HCT116 (cell line): Measurements from ENCODE around the gene ZNF280C. TPM values are rescaled to one million over a fixed set of nuclear protein-coding genes. Genes with fewer than 3 reads are reported as not detected.

Source experiments
- ATAC-seq: fragments of 200-7000 bp; cut with Tn5 transposase; 2 replicates; pipeline ENCODE4 v1.9.1; 2020; ENCODE audit warnings: mild to moderate bottlenecking, moderate library complexity
- BruUV-seq: library from RNA; stranded (reverse); fragments of 400-500 nt; replicated peaks from 2 replicates; lab custom pipeline; 2021; lab: Mats Ljungman, UMichigan
- CTCF ChIA-PET: fragments of 300-600 bp; sonication (Branson Sonifier 250); formaldehyde crosslinking; loops from one replicate; lab custom pipeline; 2021; ENCODE audit warnings: antibody characterized with exemption; lab: Charles Lee
- POLR2A ChIA-PET: fragments of 300-600, 350-600 bp; sonication (Branson Sonifier 250); formaldehyde crosslinking; loops from one replicate; lab custom pipeline; 2021; ENCODE audit warnings: antibody characterized with exemption; lab: Charles Lee
- RAD21 ChIA-PET, 2 experiments: fragments of 300-600 bp; sonication (Branson Sonifier 250); formaldehyde crosslinking; loops; one replicate each; lab custom pipeline; 2023; ENCODE audit warnings: low total read pairs in 2 of 2; ENCODE audit not compliant: uncharacterized antibody in 2 of 2, unreplicated experiment in 2 of 2, low non-redundant PET in 1 of 2; lab: Charles Lee
- DNase-seq: peaks from one replicate; pipeline ENCODE4 v3.0.0-alpha.2; 2010; ENCODE audit warnings: low read depth, low spot score
- H2AFZ ChIP-seq: fragments of 200-600 bp; shearing (Covaris generic), sonication (generic); 2 replicates; pipeline ENCODE4 v1.6.1; 2017; ENCODE audit warnings: low read depth, mixed run types, mixed read lengths, antibody characterized with exemption, low read length; ENCODE audit not compliant: poor library complexity, severe bottlenecking
- H3K27ac ChIP-seq: 2 replicates; pipeline ENCODE4 v1.5.1; 2012; ENCODE audit warnings: low read depth, low read length
- H3K27me3 ChIP-seq: fragments of 200-600 bp; sonication (generic); 2 replicates; pipeline ENCODE4 v1.6.1; 2016; ENCODE audit warnings: mixed run types, low read length, mixed read lengths; ENCODE audit not compliant: insufficient read depth
- H3K36me3 ChIP-seq, 2 experiments: fragments of 200-500 bp in 1 of 2; fragments of 200-600 bp in 1 of 2; sonication (Bioruptor generic) in 1 of 2; sonication (generic) in 1 of 2; 2 replicates each; pipeline versions ENCODE4 v1.5.1 to v1.6.1; 2014 to 2016; ENCODE audit warnings: low read length in 2 of 2, inconsistent platforms in 1 of 2, mixed read lengths in 1 of 2, mixed run types in 1 of 2; ENCODE audit not compliant: insufficient read depth in 2 of 2, control insufficient read depth in 1 of 2
- H3K4me1 ChIP-seq, 2 experiments: fragments of 200-600 bp in 1 of 2; sonication (generic) in 1 of 2; 2 replicates each; pipeline versions ENCODE4 v1.5.1 to v1.6.1; 2012 to 2017; ENCODE audit warnings: low read length in 2 of 2, inconsistent platforms in 1 of 2, mild to moderate bottlenecking in 1 of 2, mixed read lengths in 1 of 2, mixed run types in 1 of 2, moderate library complexity in 1 of 2; ENCODE audit not compliant: insufficient read depth in 2 of 2, control insufficient read depth in 1 of 2
- H3K4me2 ChIP-seq: fragments of 200-600 bp; sonication (generic); 2 replicates; pipeline ENCODE4 v1.6.1; 2017; ENCODE audit warnings: mixed run types, low read length, mixed read lengths
- H3K4me3 ChIP-seq, 2 experiments: fragments of 200-600 bp in 1 of 2; sonication (generic) in 1 of 2; replicated peaks in 1 of 2; 2 replicates each; pipeline ENCODE4 v1.5.1; 2011 to 2016; ENCODE audit warnings: low read length in 2 of 2, control low read depth in 1 of 2, low read depth in 1 of 2, mild to moderate bottlenecking in 1 of 2, mixed read lengths in 1 of 2, mixed run types in 1 of 2
- H3K79me2 ChIP-seq: fragments of 200-600 bp; sonication (generic); 2 replicates; pipeline ENCODE4 v1.6.1; 2017; ENCODE audit warnings: mild to moderate bottlenecking, mixed run types, low read length, moderate library complexity, mixed read lengths; ENCODE audit not compliant: insufficient read depth
- H3K9ac ChIP-seq: fragments of 200-600 bp; sonication (generic); 2 replicates; pipeline ENCODE4 v1.6.1; 2016; ENCODE audit warnings: low read length, mixed read lengths
- H3K9me2 ChIP-seq: fragments of 200-600 bp; sonication (generic), shearing (Covaris generic); 2 replicates; pipeline ENCODE4 v1.6.1; 2017; ENCODE audit warnings: mixed run types, mild to moderate bottlenecking, moderate library complexity; ENCODE audit not compliant: insufficient read depth
- H3K9me3 ChIP-seq, 2 experiments: fragments of 200-500 bp in 1 of 2; fragments of 200-600 bp in 1 of 2; sonication (Bioruptor generic) in 1 of 2; sonication (generic) in 1 of 2; 2 replicates each; pipeline ENCODE4 v1.6.1; 2014 to 2017; ENCODE audit warnings: low read length in 2 of 2, mixed read lengths in 2 of 2, inconsistent platforms in 1 of 2, low read depth in 1 of 2, mild to moderate bottlenecking in 1 of 2, mixed run types in 1 of 2, moderate library complexity in 1 of 2; ENCODE audit not compliant: control insufficient read depth in 1 of 2, insufficient read depth in 1 of 2
- H4K20me1 ChIP-seq: fragments of 200-600 bp; sonication (generic), shearing (Covaris generic); 2 replicates; pipeline ENCODE4 v1.6.1; 2017; ENCODE audit warnings: mixed run types, mild to moderate bottlenecking, moderate library complexity; ENCODE audit not compliant: insufficient read depth
- CBX3 ChIP-seq: IDR thresholded peaks from 2 replicates; pipeline ENCODE4 v1.6.1; 2012; ENCODE audit warnings: low read depth
- CEBPB ChIP-seq: IDR thresholded peaks from 2 replicates; pipeline ENCODE4 v1.6.1; 2012; ENCODE audit warnings: low read depth
- FOSL1 ChIP-seq: IDR thresholded peaks from 2 replicates; pipeline ENCODE4 v1.6.1; 2012; ENCODE audit warnings: low read depth
- POLR2AphosphoS5 ChIP-seq: IDR thresholded peaks from 2 replicates; pipeline ENCODE4 v1.6.1; 2011; ENCODE audit warnings: mild to moderate bottlenecking, low read depth, low read length, moderate library complexity
- SIN3A ChIP-seq: IDR thresholded peaks from 2 replicates; pipeline ENCODE4 v1.6.1; 2012; ENCODE audit warnings: low read depth
- SP1 ChIP-seq: IDR thresholded peaks from 2 replicates; pipeline ENCODE4 v1.6.1; 2012; ENCODE audit warnings: low read depth
- TCF7L2 ChIP-seq: IDR thresholded peaks from 2 replicates; pipeline ENCODE4 v1.7.0; 2011; ENCODE audit warnings: borderline replicate concordance, inconsistent platforms; ENCODE audit not compliant: insufficient read depth, insufficient read length; ENCODE audit errors: extremely low read depth
- intact Hi-C: fragments of 100-400 bp; cut with micrococcal nuclease; formaldehyde crosslinking; loops from 2 replicates; pipeline ENCODE4 v1.10.0; 2022
- total RNA-seq: library from RNA; stranded (reverse); gene quantifications from one replicate; pipeline ENCODE4 v1.2.1, GENCODE V29; 2021; ENCODE audit not compliant: unreplicated experiment
- TF ChIP-seq, protein P1 (sequence below): IDR thresholded peaks from 2 replicates; pipeline ENCODE4 v1.6.1; 2011; ENCODE audit warnings: mild to moderate bottlenecking, low read length, moderate library complexity; ENCODE audit not compliant: insufficient replicate concordance; ENCODE audit errors: extremely low read depth
- TF ChIP-seq, protein P2 (sequence below): IDR thresholded peaks from 2 replicates; pipeline ENCODE4 v1.6.1; 2012
- TF ChIP-seq, protein P3 (sequence below): IDR thresholded peaks from 2 replicates; pipeline ENCODE4 v1.6.1; 2012; ENCODE audit warnings: low read depth
- TF ChIP-seq, protein P4 (sequence below): IDR thresholded peaks from 2 replicates; pipeline ENCODE4 v1.6.1; 2012

ZNF280C gene
- total RNA-seq, 1 experiment from 2014 or later = 12.3 TPM

DNA sequence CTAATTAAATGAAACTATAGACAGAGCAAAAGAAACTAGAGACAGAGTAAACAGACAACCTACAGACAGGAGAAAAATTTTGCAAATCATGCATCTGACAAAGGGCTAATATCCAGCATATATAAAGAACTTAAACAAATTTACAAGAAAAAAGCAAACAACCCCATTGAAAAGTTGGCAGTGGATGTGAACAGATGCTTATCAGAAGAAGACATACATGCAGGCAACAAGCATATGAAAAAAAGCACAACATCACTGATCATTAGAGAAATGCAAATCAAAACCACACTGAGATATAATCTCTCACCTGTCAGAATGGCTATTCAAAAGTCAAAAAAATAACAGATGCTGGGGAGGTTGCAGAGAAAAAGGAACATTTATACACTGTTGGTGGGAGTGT is 14.8 kb downstream of the ZNF280C start:
- Histone ChIP-seq H3K4me2 (no peak overlapping the region), H3K4me3 (no peak overlapping the region), H4K20me1 (no peaks in the 10 kb centered on the region), H3K36me3 (no peaks in the 10 kb centered on the region), H3K9me2 (no peaks in the 10 kb centered on the region), H3K9me3 (no peaks in the 10 kb centered on the region), H3K4me1 (no peaks in the 10 kb centered on the region), H3K27me3 (no peaks in the 10 kb centered on the region), H3K79me2 (peaks cover 12% of the 10 kb centered on the region; the same call in 1 of the 2 replicates), H3K27ac (no peak overlapping the region), H2AFZ (no peak overlapping the region), H3K9ac (no peak overlapping the region)
- no TSS peak for BruUV-seq
- intact Hi-C loops = no loop called here
- POLR2A ChIA-PET = no interaction called here
- ATAC-seq (no peak), DNase-seq (no peak)
- TF ChIP-seq, protein P1, sequence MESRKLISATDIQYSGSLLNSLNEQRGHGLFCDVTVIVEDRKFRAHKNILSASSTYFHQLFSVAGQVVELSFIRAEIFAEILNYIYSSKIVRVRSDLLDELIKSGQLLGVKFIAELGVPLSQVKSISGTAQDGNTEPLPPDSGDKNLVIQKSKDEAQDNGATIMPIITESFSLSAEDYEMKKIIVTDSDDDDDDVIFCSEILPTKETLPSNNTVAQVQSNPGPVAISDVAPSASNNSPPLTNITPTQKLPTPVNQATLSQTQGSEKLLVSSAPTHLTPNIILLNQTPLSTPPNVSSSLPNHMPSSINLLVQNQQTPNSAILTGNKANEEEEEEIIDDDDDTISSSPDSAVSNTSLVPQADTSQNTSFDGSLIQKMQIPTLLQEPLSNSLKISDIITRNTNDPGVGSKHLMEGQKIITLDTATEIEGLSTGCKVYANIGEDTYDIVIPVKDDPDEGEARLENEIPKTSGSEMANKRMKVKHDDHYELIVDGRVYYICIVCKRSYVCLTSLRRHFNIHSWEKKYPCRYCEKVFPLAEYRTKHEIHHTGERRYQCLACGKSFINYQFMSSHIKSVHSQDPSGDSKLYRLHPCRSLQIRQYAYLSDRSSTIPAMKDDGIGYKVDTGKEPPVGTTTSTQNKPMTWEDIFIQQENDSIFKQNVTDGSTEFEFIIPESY = no peak
- TF ChIP-seq, protein P2, sequence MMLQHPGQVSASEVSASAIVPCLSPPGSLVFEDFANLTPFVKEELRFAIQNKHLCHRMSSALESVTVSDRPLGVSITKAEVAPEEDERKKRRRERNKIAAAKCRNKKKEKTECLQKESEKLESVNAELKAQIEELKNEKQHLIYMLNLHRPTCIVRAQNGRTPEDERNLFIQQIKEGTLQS = no peak
- TF ChIP-seq FOSL1 (no peak), TCF7L2 (no peak), CEBPB (no peak), SP1 (no peak), POLR2AphosphoS5 (no peak), CBX3 (no peak), SIN3A (no peak)
- TF ChIP-seq, protein P3, sequence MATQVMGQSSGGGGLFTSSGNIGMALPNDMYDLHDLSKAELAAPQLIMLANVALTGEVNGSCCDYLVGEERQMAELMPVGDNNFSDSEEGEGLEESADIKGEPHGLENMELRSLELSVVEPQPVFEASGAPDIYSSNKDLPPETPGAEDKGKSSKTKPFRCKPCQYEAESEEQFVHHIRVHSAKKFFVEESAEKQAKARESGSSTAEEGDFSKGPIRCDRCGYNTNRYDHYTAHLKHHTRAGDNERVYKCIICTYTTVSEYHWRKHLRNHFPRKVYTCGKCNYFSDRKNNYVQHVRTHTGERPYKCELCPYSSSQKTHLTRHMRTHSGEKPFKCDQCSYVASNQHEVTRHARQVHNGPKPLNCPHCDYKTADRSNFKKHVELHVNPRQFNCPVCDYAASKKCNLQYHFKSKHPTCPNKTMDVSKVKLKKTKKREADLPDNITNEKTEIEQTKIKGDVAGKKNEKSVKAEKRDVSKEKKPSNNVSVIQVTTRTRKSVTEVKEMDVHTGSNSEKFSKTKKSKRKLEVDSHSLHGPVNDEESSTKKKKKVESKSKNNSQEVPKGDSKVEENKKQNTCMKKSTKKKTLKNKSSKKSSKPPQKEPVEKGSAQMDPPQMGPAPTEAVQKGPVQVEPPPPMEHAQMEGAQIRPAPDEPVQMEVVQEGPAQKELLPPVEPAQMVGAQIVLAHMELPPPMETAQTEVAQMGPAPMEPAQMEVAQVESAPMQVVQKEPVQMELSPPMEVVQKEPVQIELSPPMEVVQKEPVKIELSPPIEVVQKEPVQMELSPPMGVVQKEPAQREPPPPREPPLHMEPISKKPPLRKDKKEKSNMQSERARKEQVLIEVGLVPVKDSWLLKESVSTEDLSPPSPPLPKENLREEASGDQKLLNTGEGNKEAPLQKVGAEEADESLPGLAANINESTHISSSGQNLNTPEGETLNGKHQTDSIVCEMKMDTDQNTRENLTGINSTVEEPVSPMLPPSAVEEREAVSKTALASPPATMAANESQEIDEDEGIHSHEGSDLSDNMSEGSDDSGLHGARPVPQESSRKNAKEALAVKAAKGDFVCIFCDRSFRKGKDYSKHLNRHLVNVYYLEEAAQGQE = no peak
- TF ChIP-seq, protein P4, sequence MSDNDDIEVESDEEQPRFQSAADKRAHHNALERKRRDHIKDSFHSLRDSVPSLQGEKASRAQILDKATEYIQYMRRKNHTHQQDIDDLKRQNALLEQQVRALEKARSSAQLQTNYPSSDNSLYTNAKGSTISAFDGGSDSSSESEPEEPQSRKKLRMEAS = no peak
- RAD21 ChIA-PET = no interaction called here
- CTCF ChIA-PET = no interaction called here
